OCI-LY7 (cell line): ENCODE measurements around the gene KLHDC9. TPM values are rescaled to one million over a fixed set of nuclear protein-coding genes. Genes with fewer than 3 reads are reported as not detected.

Experiments used
- BruUV-seq: library from RNA; stranded (reverse); fragments of 400-500 nt; replicated peaks from 2 replicates; lab custom pipeline; 2021; lab: Mats Ljungman, UMichigan
- CTCF ChIA-PET: fragments of 300-600 bp; sonication (Branson Sonifier 250); formaldehyde crosslinking; loops from one replicate; lab custom pipeline; 2022; ENCODE audit warnings: antibody characterized with exemption; ENCODE audit not compliant: unreplicated experiment; lab: Charles Lee
- POLR2A ChIA-PET: fragments of 300-600 bp; sonication (Branson Sonifier 250); formaldehyde crosslinking; loops from one replicate; lab custom pipeline; 2022; ENCODE audit warnings: antibody characterized with exemption; lab: Charles Lee
- DNase-seq: peaks from one replicate; pipeline ENCODE4 v3.0.0-alpha.2; 2015; ENCODE audit warnings: low spot score
- H2AFZ ChIP-seq: fragments of 200-600 bp; sonication (generic), shearing (Covaris generic); 2 replicates; pipeline ENCODE4 v1.6.1; 2014; ENCODE audit warnings: mild to moderate bottlenecking, antibody characterized with exemption, low read length, moderate library complexity
- H3K27ac ChIP-seq: fragments of 200-600 bp; sonication (generic); 2 replicates; pipeline ENCODE4 v1.5.1; 2014; ENCODE audit warnings: mixed run types, low read depth, mild to moderate bottlenecking, moderate library complexity, low read length, inconsistent platforms; ENCODE audit not compliant: poor library complexity, severe bottlenecking
- H3K36me3 ChIP-seq: fragments of 200-600 bp; sonication (generic); 2 replicates; pipeline ENCODE4 v1.6.1; 2014; ENCODE audit warnings: mild to moderate bottlenecking, antibody characterized with exemption, low read length, moderate library complexity, mixed read lengths; ENCODE audit not compliant: insufficient read depth
- H3K4me1 ChIP-seq: fragments of 200-600 bp; sonication (generic); 2 replicates; pipeline ENCODE4 v1.5.1; 2014; ENCODE audit warnings: mild to moderate bottlenecking, low read length; ENCODE audit not compliant: insufficient read depth, poor library complexity, severe bottlenecking
- H3K4me2 ChIP-seq: fragments of 200-600 bp; sonication (generic); 2 replicates; pipeline ENCODE4 v1.6.1; 2014; ENCODE audit warnings: mild to moderate bottlenecking, low read length
- H3K4me3 ChIP-seq: fragments of 200-600 bp; sonication (generic); 2 replicates; pipeline ENCODE4 v1.5.1; 2014; ENCODE audit warnings: mild to moderate bottlenecking, low read depth, low read length; ENCODE audit not compliant: poor library complexity, severe bottlenecking
- H3K79me2 ChIP-seq: fragments of 200-600 bp; sonication (generic); 2 replicates; pipeline ENCODE4 v1.6.1; 2016; ENCODE audit warnings: low read depth, mild to moderate bottlenecking, low read length, moderate library complexity, mixed read lengths; ENCODE audit not compliant: insufficient read depth
- H3K9me2 ChIP-seq: fragments of 200-600 bp; sonication (generic); 2 replicates; pipeline ENCODE4 v1.6.1; 2016; ENCODE audit warnings: mild to moderate bottlenecking, low read length, mixed read lengths; ENCODE audit not compliant: insufficient read depth
- H3K9me3 ChIP-seq: fragments of 200-600 bp; sonication (generic); 2 replicates; pipeline ENCODE4 v1.6.1; 2014; ENCODE audit warnings: mild to moderate bottlenecking, mixed run types, low read length, mixed read lengths
- H4K20me1 ChIP-seq: fragments of 200-600 bp; sonication (generic); 2 replicates; pipeline ENCODE4 v1.6.1; 2014; ENCODE audit warnings: mild to moderate bottlenecking, antibody characterized with exemption, low read length, moderate library complexity, mixed read lengths; ENCODE audit not compliant: insufficient read depth
- EZH2phosphoT487 ChIP-seq: fragments of 200-600 bp; sonication (generic); IDR thresholded peaks from 2 replicates; pipeline ENCODE4 v1.6.1; 2018; ENCODE audit warnings: low read depth, borderline replicate concordance, mild to moderate bottlenecking, mixed run types, antibody characterized with exemption, low read length, moderate library complexity, mixed read lengths
- intact Hi-C: fragments of 100-400 bp; cut with micrococcal nuclease; formaldehyde crosslinking; loops from one replicate; pipeline ENCODE4 v1.10.0; 2022; ENCODE audit not compliant: unreplicated experiment
- total RNA-seq, 2 experiments: library from RNA; depleted of rRNA in 1 of 2; stranded (reverse); fragments of >200 nt in 1 of 2; shearing (Covaris generic) in 1 of 2; gene quantifications; 2 replicates each; pipeline ENCODE4 v1.2.3, GENCODE V29; 2014 to 2022
- TF ChIP-seq, protein P1 (sequence below): fragments of 200-600 bp; sonication (generic); conservative IDR thresholded peaks from 2 replicates; pipeline ENCODE4 v1.5.1; 2014; ENCODE audit warnings: mild to moderate bottlenecking, antibody characterized with exemption, low read length, moderate library complexity, mixed read lengths

The KLHDC9 gene
- total RNA-seq, 2 experiments from 2014 or later, result 0.95 to 1.3 TPM

DNA sequence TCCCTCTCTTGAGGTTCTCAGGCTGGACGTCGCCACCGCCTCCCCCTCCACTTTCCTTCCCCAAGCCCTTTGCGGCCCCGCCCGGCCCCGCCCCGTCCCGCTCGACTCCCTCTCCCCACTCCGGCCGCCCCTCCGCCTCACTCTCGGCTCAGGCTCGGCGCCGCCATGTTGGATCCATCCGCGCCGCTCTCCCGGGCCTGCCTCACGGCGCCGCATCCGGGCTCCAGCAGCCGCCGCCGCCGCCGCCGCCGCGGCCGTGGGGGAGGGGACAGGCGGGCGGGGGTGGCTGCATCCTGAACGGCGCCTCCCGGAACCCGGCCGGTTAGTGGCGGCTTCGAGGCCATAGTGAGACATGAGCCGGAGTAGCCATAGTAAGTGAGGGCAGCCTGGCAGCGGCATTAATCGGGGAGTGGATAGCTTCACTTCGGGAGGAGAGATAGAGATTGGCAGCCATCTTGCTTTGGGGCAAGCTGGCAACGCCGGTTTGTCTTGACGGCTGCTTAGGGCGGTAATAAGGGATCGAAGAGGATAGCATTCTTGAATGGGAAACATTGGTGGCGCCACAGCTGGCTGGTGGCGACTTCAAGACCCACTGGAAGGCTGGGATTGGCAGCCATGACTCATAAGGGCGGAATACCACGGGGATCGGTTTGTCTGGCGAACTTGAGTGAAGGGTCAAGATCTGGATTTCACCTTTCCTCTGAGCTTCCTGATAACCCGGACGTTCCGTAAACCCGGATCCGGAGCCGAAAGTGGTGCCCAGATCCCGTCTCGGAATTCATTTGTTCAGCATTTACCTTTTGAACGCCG, 34.5 kb downstream of the KLHDC9 start, which contains the start of gene DEDD:
TSS of gene DEDD (minus strand) at position 258 of the 810 bp plus-strand sequence. CDS start 8,205 bp downstream, outside the sequence.
- H3K9me3 ChIP-seq, result no peaks in the 10 kb centered on the region
- H3K4me2 ChIP-seq, result peak within 1 kb of the TSS; percentile 85
- peak within 1 kb of the TSS; percentile 86 for H3K4me3 ChIP-seq
- peaks cover 31% of the 10 kb centered on the region for H3K36me3 ChIP-seq
- TF ChIP-seq, protein P1, sequence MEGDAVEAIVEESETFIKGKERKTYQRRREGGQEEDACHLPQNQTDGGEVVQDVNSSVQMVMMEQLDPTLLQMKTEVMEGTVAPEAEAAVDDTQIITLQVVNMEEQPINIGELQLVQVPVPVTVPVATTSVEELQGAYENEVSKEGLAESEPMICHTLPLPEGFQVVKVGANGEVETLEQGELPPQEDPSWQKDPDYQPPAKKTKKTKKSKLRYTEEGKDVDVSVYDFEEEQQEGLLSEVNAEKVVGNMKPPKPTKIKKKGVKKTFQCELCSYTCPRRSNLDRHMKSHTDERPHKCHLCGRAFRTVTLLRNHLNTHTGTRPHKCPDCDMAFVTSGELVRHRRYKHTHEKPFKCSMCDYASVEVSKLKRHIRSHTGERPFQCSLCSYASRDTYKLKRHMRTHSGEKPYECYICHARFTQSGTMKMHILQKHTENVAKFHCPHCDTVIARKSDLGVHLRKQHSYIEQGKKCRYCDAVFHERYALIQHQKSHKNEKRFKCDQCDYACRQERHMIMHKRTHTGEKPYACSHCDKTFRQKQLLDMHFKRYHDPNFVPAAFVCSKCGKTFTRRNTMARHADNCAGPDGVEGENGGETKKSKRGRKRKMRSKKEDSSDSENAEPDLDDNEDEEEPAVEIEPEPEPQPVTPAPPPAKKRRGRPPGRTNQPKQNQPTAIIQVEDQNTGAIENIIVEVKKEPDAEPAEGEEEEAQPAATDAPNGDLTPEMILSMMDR, result peak; percentile 59; the same call in 1 of the 2 replicates
- no peak for TF ChIP-seq EZH2phosphoT487
- H3K4me1 ChIP-seq, result peaks cover 30% of the 10 kb centered on the region
- ChIA-PET CTCF (interaction anchor here (0.6 to 1.4 kb wide), 5 partner anchors 15 to 1000 kb away, joined by 3 to 4 read pairs (median 3); partner anchors contain the start of genes B4GALT3 and PPOX), POLR2A (interaction anchor here (0.5 to 2.0 kb wide), 7 partner anchors 11 to 141 kb away, joined by 3 to 10 read pairs (median 3); partner anchors contain the start of genes NIT1 and PFDN2)
- no peaks in the 10 kb centered on the region for H4K20me1 ChIP-seq
- intact Hi-C loops, result no loop called here
- no peaks in the 10 kb centered on the region for H3K9me2 ChIP-seq
- peak; percentile 95 for DNase-seq
- no TSS peak for BruUV-seq
- peak within 1 kb of the TSS; percentile 93 for H2AFZ ChIP-seq
- peak within 1 kb of the TSS; percentile 70 for H3K27ac ChIP-seq
- peaks cover 28% of the 10 kb centered on the region; the same call in 1 of the 2 replicates for H3K79me2 ChIP-seq

DNA sequence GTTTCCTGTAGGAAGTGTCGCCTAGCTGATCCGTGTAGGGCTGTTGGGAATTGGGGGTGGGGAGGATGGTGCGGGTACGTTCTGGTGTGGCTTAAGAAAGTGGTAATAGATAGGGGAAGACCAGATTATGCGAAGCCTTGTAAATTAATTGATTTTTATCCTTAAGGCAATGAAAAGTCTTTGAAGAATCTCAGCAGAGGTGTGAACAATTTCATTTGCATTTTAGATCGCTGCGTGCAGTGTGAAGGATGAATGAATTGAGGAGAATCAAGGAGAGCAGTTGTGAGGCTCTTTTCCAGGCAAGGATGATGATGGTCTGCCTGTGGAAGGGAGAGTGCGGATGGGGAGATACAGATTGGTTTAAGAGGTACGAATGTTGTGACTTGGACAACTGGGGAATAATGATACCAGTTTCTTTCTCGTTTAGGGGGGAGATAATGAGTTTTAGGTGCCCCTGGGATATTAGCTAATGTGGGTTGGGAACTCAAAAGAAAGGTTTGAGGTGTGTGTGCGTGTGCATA, 35.1 kb downstream of the KLHDC9 start:
- H2AFZ ChIP-seq, result peak overlapping the region; percentile 93
- no peaks in the 10 kb centered on the region for H4K20me1 ChIP-seq
- H3K27ac ChIP-seq, result peak overlapping the region; percentile 70
- H3K9me3 ChIP-seq, result no peaks in the 10 kb centered on the region
- peaks cover 28% of the 10 kb centered on the region; the same call in 1 of the 2 replicates for H3K79me2 ChIP-seq
- TSS peak; percentile 68 for BruUV-seq
- TF ChIP-seq, protein P1, result no peak
- no peak for TF ChIP-seq EZH2phosphoT487
- peaks cover 34% of the 10 kb centered on the region for H3K4me1 ChIP-seq
- peak overlapping the region; percentile 85 for H3K4me2 ChIP-seq
- no peaks in the 10 kb centered on the region for H3K9me2 ChIP-seq
- H3K4me3 ChIP-seq, result peak overlapping the region; percentile 86
- intact Hi-C loops, result no loop called here
- CTCF ChIA-PET, result interaction anchor here (0.6 to 1.4 kb wide), 5 partner anchors 16 to 1001 kb away, joined by 3 to 4 read pairs (median 3); partner anchors contain the start of genes B4GALT3 and PPOX
- peaks cover 25% of the 10 kb centered on the region for H3K36me3 ChIP-seq
- no peak for DNase-seq
- POLR2A ChIA-PET, result interaction anchor here (0.5 to 2.0 kb wide), 7 partner anchors 12 to 142 kb away, joined by 3 to 10 read pairs (median 3); partner anchors contain the start of genes NIT1 and PFDN2
